ENCODE data around the gene CNR2.
A peak's percentile ranks its signal among the peaks of the same experiment; 100 is the strongest.

CNR2 gene

DNA sequence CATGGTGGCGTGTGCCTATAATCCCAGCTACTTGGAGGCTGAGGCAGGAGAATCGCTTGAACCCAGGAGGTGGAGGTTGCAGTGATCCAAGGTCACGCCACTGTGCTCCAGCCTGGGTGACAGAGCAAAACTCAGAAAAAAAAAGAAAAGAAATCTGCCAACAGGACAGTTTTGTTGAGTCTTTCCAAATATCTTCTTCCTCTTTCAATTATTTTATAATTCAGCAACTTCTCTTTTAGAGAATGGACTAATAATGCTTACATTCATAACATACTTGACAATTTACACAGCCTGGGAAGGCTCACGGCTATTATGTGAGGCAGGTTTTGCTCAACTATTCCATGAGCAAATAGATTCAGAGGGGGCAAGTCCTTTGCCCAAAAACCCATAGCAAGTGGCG is 18.1 kb downstream of the CNR2 start:
- TF ChIP-seq, protein P1, sequence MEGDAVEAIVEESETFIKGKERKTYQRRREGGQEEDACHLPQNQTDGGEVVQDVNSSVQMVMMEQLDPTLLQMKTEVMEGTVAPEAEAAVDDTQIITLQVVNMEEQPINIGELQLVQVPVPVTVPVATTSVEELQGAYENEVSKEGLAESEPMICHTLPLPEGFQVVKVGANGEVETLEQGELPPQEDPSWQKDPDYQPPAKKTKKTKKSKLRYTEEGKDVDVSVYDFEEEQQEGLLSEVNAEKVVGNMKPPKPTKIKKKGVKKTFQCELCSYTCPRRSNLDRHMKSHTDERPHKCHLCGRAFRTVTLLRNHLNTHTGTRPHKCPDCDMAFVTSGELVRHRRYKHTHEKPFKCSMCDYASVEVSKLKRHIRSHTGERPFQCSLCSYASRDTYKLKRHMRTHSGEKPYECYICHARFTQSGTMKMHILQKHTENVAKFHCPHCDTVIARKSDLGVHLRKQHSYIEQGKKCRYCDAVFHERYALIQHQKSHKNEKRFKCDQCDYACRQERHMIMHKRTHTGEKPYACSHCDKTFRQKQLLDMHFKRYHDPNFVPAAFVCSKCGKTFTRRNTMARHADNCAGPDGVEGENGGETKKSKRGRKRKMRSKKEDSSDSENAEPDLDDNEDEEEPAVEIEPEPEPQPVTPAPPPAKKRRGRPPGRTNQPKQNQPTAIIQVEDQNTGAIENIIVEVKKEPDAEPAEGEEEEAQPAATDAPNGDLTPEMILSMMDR (IDR thresholded peaks at IDR 0.05; ENCODE audit: low read length), result no peak
- TF ChIP-seq EZH2 (IDR thresholded peaks at IDR 0.05; ENCODE audit: borderline replicate concordance, low read length), result no peak
- H3K9me2 ChIP-seq (ENCODE audit: low read depth, low read length), result no peaks in the 10 kb centered on the region
- no peak overlapping the region for H3K4me3 ChIP-seq (ENCODE audit: low read depth, low read length, poor library complexity, severe bottlenecking)
- no peaks in the 10 kb centered on the region for H3K27me3 ChIP-seq (ENCODE audit: insufficient read depth, low read length)
- H3K79me2 ChIP-seq (ENCODE audit: insufficient read depth, low read length), result 0 out of 2 replicates have a peak, but pooled peaks cover 3% of the 10 kb centered on the region
- H3K27ac ChIP-seq (ENCODE audit: low read depth, low read length, poor library complexity, severe bottlenecking), result no peak overlapping the region
- H4K20me1 ChIP-seq (ENCODE audit: insufficient read depth, low read length), result no peaks in the 10 kb centered on the region
- H3K4me2 ChIP-seq (ENCODE audit: low read length), result no peak overlapping the region
- H3F3A ChIP-seq (ENCODE audit: insufficient read depth, low read length), result no peaks in the 10 kb centered on the region
- no peak overlapping the region for H2AFZ ChIP-seq (ENCODE audit: low read length)
- peaks cover 46% of the 10 kb centered on the region for H3K4me1 ChIP-seq (ENCODE audit: insufficient read depth, low read length, severe bottlenecking)
- H3K9ac ChIP-seq (ENCODE audit: low read length), result no peak overlapping the region
- peaks cover 21% of the 10 kb centered on the region; the same call in 1 of the 2 replicates for H3K36me3 ChIP-seq (ENCODE audit: insufficient read depth, low read length)
- no peaks in the 10 kb centered on the region for H3K9me3 ChIP-seq (ENCODE audit: low read length)

DNA sequence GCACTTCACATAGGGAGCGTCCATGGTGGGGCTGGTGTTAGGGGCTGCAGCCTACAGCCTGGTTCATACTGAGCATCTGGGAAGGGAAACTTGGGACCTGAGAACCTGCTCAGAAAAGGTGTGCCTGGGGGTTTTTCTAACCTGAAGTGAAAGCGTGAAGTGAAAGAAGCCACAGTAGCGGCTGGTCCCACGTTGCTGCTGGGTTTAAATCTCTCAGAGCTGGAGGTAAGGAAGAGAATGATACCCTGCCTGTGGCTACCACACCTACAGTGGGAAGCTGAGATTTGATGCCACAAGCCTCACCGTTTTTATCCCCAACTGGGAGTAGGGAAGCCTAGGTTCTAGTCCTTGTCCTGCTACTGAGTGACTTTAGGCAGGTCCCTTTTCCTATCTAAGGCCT is 24.1 kb downstream of the CNR2 start:
- H3K27me3 ChIP-seq (ENCODE audit: insufficient read depth, low read length), result no peaks in the 10 kb centered on the region
- TF ChIP-seq, protein P1 (IDR thresholded peaks at IDR 0.05; ENCODE audit: low read length), result no peak
- no peak for TF ChIP-seq EZH2 (IDR thresholded peaks at IDR 0.05; ENCODE audit: borderline replicate concordance, low read length)
- peaks cover 27% of the 10 kb centered on the region; the same call in 1 of the 2 replicates for H3K36me3 ChIP-seq (ENCODE audit: insufficient read depth, low read length)
- H3K9me3 ChIP-seq (ENCODE audit: low read length), result no peaks in the 10 kb centered on the region
- H3K4me3 ChIP-seq (ENCODE audit: low read depth, low read length, poor library complexity, severe bottlenecking), result peak overlapping the region; percentile 10
- H3K4me1 ChIP-seq (ENCODE audit: insufficient read depth, low read length, severe bottlenecking), result peaks cover 36% of the 10 kb centered on the region
- H3K79me2 ChIP-seq (ENCODE audit: insufficient read depth, low read length), result no peaks in the 10 kb centered on the region
- no peaks in the 10 kb centered on the region for H3K9me2 ChIP-seq (ENCODE audit: low read depth, low read length)
- H2AFZ ChIP-seq (ENCODE audit: low read length), result no peak overlapping the region
- no peaks in the 10 kb centered on the region for H3F3A ChIP-seq (ENCODE audit: insufficient read depth, low read length)
- H3K9ac ChIP-seq (ENCODE audit: low read length), result no peak overlapping the region; the same call in 1 of the 2 replicates
- H3K4me2 ChIP-seq (ENCODE audit: low read length), result peak overlapping the region; percentile 59
- peak overlapping the region; percentile 81 for H3K27ac ChIP-seq (ENCODE audit: low read depth, low read length, poor library complexity, severe bottlenecking)
- no peaks in the 10 kb centered on the region for H4K20me1 ChIP-seq (ENCODE audit: insufficient read depth, low read length)

- H3K27ac ChIP-seq (ENCODE audit: low read depth, low read length, poor library complexity, severe bottlenecking), result no peak overlapping the region
- H3K4me3 ChIP-seq (ENCODE audit: low read depth, low read length, poor library complexity, severe bottlenecking), result no peak overlapping the region
- H4K20me1 ChIP-seq (ENCODE audit: insufficient read depth, low read length), result no peaks in the 10 kb centered on the region
- H3K27me3 ChIP-seq (ENCODE audit: insufficient read depth, low read length), result no peaks in the 10 kb centered on the region
- no peaks in the 10 kb centered on the region for H3K79me2 ChIP-seq (ENCODE audit: insufficient read depth, low read length)
- no peak overlapping the region for H3K4me2 ChIP-seq (ENCODE audit: low read length)
- H3K36me3 ChIP-seq (ENCODE audit: insufficient read depth, low read length), result peaks cover 31% of the 10 kb centered on the region
- no peaks in the 10 kb centered on the region for H3F3A ChIP-seq (ENCODE audit: insufficient read depth, low read length)
- TF ChIP-seq EZH2 (IDR thresholded peaks at IDR 0.05; ENCODE audit: borderline replicate concordance, low read length), result no peak
- TF ChIP-seq, protein P1 (IDR thresholded peaks at IDR 0.05; ENCODE audit: low read length), result no peak
- no peak overlapping the region for H2AFZ ChIP-seq (ENCODE audit: low read length)
- H3K4me1 ChIP-seq (ENCODE audit: insufficient read depth, low read length, severe bottlenecking), result peaks cover 26% of the 10 kb centered on the region
- H3K9me2 ChIP-seq (ENCODE audit: low read depth, low read length), result no peaks in the 10 kb centered on the region
- no peak overlapping the region for H3K9ac ChIP-seq (ENCODE audit: low read length)
- no peaks in the 10 kb centered on the region for H3K9me3 ChIP-seq (ENCODE audit: low read length)
Measured at GRCh38 chr1:23885222-23885621, 27.9 kb downstream of the CNR2 start.
